Adrenal gland (tissue), 12 donors: ENCODE results near the gene RBM33. TPM values are rescaled to one million over a fixed set of nuclear protein-coding genes. Genes with fewer than 3 reads are reported as not detected.

Experiments used
- DNase-seq, 7 donors: peaks; one replicate each; pipeline ENCODE4 v3.0.0-alpha.2; 2019 to 2020
- H3K27ac ChIP-seq, 5 donors: fragments of 200-600 bp; sonication (generic) in 4 of 5; 1 replicate in 3 of 5; 2 replicates in 2 of 5; pipeline versions ENCODE4 v1.5.1 to v1.8.0; 2016 to 2020; ENCODE audit warnings: mild to moderate bottlenecking in 1 of 5
- H3K27me3 ChIP-seq: fragments of 200-600 bp; 2 replicates; pipeline ENCODE4 v1.8.0; 2021
- H3K36me3 ChIP-seq, 2 donors: fragments of 200-600 bp; replicated peaks in 1 of 2; 1 replicate in 1 of 2; 2 replicates in 1 of 2; pipeline versions ENCODE4 v1.5.1 to v1.8.0; 2018 to 2022
- H3K4me1 ChIP-seq, 2 donors: fragments of 200-600 bp; replicated peaks in 1 of 2; 1 replicate in 1 of 2; 2 replicates in 1 of 2; pipeline versions ENCODE4 v1.5.1 to v1.8.0; 2018 to 2021
- H3K4me3 ChIP-seq, 4 donors: fragments of 200-600 bp; sonication (generic) in 3 of 4; one replicate each; pipeline ENCODE4 v1.5.1; 2016 to 2018
- H3K9me3 ChIP-seq, 3 donors: fragments of 200-600 bp; sonication (generic) in 1 of 3; replicated peaks in 1 of 3; 1 replicate in 2 of 3; 2 replicates in 1 of 3; pipeline versions ENCODE4 v1.5.1 to v1.8.0; 2016 to 2021
- CTCF ChIP-seq, 6 experiments: fragments of 450-650 bp in 4 of 6; fragments of 200-600 bp in 2 of 6; sonication (generic) in 1 of 6; IDR thresholded peaks; 1 replicate in 5 of 6; 2 replicates in 1 of 6; pipeline versions ENCODE4 v1.5.1 to v1.8.0; 2016 to 2021; ENCODE audit warnings: antibody characterized with exemption in 6 of 6, mild to moderate bottlenecking in 2 of 6, moderate library complexity in 1 of 6
- POLR2A ChIP-seq, 2 donors: fragments of 450-650 bp; IDR thresholded peaks; one replicate each; pipeline ENCODE4 v1.6.1; 2017; ENCODE audit warnings: antibody characterized with exemption in 2 of 2, mild to moderate bottlenecking in 2 of 2, moderate library complexity in 1 of 2
- WGBS, 4 donors: extraction: QIAGEN DNeasy Blood & Tissue Kit in 2 of 4; methylation state at CpG; one replicate each; pipeline versions ENCODE4 v1.1.5 to v1.1.7; 2013 to 2017; 5-methylcytosine and 5-hydroxymethylcytosine counted together
- intact Hi-C, 2 donors: fragments of 100-400 bp; cut with DNase I; formaldehyde crosslinking; loops; one replicate each; pipeline versions ENCODE4 v1.14.1 to v1.15.0; 2022 to 2023
- polyA plus RNA-seq, 3 donors: library from polyadenylated mRNA; stranded (reverse); fragments of 200-250 nt in 2 of 3; fragments of 350-450 nt in 1 of 3; fragmentation: Illumina TruSeq in 1 of 3; extraction: RNeasy Lipid Tissue Mini Kit (QIAGEN cat#74804) in 1 of 3; gene quantifications; one replicate each; pipeline ENCODE4 v1.2.3, GENCODE V29; 2013 to 2014
- total RNA-seq, 9 donors: library from RNA; depleted of rRNA in 4 of 9; stranded (reverse); fragments of >200 nt in 4 of 9; fragments of 120-200 nt in 1 of 9; fragmentation: NEBNext Ultra II Directional in 1 of 9; extraction: Animal tissue kit (Norgen Biotek cat#: 25700) in 1 of 9; gene quantifications; one replicate each; pipeline versions ENCODE4 v1.1.0 to v1.2.4, GENCODE V29; 2013 to 2023
- donor health status: healthy with polysubstance abuse.
- donor health status: Bipolar disorder and iron deficiency.
- donor health status: DM: yes; HTN: yes; CAD: no.
- donor health status: DM: no; HTN: no; CAD: no.
- donor health status: DM: no; HTN: no; CAD: no.
- donor health status: DM: yes; HTN: yes; CAD: no.

The RBM33 gene
- total and polyA plus RNA-seq, 12 donors = 10.3 to 57.1 (median 36.9) TPM

GRCh38 chr7:155598810-155599210 lies 45.7 kb upstream of the RBM33 start:
- no peaks in the 10 kb centered on the region for H3K36me3 ChIP-seq
- no peak overlapping the region for H3K4me3 ChIP-seq
- 8 to 11% (median 9%) methylated on average over 12 of the region's 12 CpGs for WGBS, 4 donors
- H3K27me3 ChIP-seq = peaks cover 35% of the 10 kb centered on the region
- no peaks in the 10 kb centered on the region for H3K9me3 ChIP-seq
- no peak overlapping the region for H3K27ac ChIP-seq
- peak; percentile 65 to 93 (median 83) for DNase-seq
- TF ChIP-seq CTCF (IDR thresholded peaks at IDR 0.05) (peak; percentile 88 to 98 (median 92)), POLR2A (IDR thresholded peaks at IDR 0.05) (no peak)
- H3K4me1 ChIP-seq = peaks cover 0 to 5% of the 10 kb centered on the region in 2 donors
- intact Hi-C loops = loop anchor here in 1 of 2 donors (5.0 kb wide), 1 partner anchor 133 kb away; no protein-coding TSS in a partner anchor

GRCh38 chr7:155602156-155602555 lies 42.3 kb upstream of the RBM33 start:
- TF ChIP-seq POLR2A (IDR thresholded peaks at IDR 0.05) = no peak
- no peak for TF ChIP-seq CTCF (IDR thresholded peaks at IDR 0.05)
- intact Hi-C loops = loop anchor here (5.0 kb wide), 2 partner anchors 140 to 165 kb away; no protein-coding TSS in a partner anchor
- 82 to 89% (median 86%) methylated on average over 23 to 24 of the region's 24 CpGs for WGBS, 4 donors
- no peaks in the 10 kb centered on the region for H3K9me3 ChIP-seq
- no peak overlapping the region for H3K4me3 ChIP-seq
- no peak overlapping the region for H3K27ac ChIP-seq
- DNase-seq = peak in 1 of 7 donors; percentile 14
- H3K27me3 ChIP-seq = peaks cover 35% of the 10 kb centered on the region
- peaks cover 0 to 5% of the 10 kb centered on the region in 2 donors for H3K4me1 ChIP-seq
- no peaks in the 10 kb centered on the region for H3K36me3 ChIP-seq

DNA sequence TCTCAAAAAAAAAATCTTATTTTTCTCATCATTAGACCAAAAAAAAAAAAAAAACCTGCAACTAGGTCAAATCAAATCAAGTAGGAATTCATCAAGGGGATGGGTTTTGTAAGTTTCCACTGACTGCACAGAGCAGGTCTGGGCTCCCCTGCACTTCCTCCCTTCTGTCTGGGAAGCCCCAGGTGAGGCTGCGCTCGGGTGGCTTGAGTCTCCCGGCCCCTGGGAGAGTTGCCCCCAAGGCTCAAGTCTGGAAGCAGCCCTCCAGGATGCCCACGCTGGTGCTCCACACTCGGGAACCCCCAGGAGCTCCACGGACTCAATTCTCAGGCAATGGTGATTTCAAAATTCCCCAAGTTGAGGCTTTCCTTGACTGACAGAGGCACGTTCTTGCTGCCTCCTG lies 41.7 kb upstream of the RBM33 start:
- TF ChIP-seq POLR2A (IDR thresholded peaks at IDR 0.05) (no peak), CTCF (IDR thresholded peaks at IDR 0.05) (no peak)
- DNase-seq = no peak
- Histone ChIP-seq H3K27me3 (peaks cover 35% of the 10 kb centered on the region), H3K4me1 (peaks cover 0 to 5% of the 10 kb centered on the region in 2 donors), H3K4me3 (no peak overlapping the region), H3K36me3 (no peaks in the 10 kb centered on the region), H3K27ac (no peak overlapping the region), H3K9me3 (no peaks in the 10 kb centered on the region)
- WGBS, 4 donors = 63 to 73% (median 68%) methylated on average over 6 to 7 of the region's 7 CpGs
- intact Hi-C loops = loop anchor here (5.0 kb wide), 2 partner anchors 140 to 165 kb away; no protein-coding TSS in a partner anchor

- Histone ChIP-seq H3K4me3 (no peak overlapping the region), H3K4me1 (peaks cover 0 to 5% of the 10 kb centered on the region in 2 donors), H3K27me3 (peaks cover 35% of the 10 kb centered on the region), H3K9me3 (no peaks in the 10 kb centered on the region), H3K27ac (no peak overlapping the region), H3K36me3 (no peaks in the 10 kb centered on the region)
- TF ChIP-seq POLR2A (IDR thresholded peaks at IDR 0.05) (no peak), CTCF (IDR thresholded peaks at IDR 0.05) (no peak)
- DNase-seq = no peak
- intact Hi-C loops = loop anchor here (5.0 kb wide), 2 partner anchors 139 to 164 kb away; no protein-coding TSS in a partner anchor
- WGBS, 4 donors = 51 to 68% (median 57%) methylated on average over 19 of the region's 19 CpGs
These were observed 41.1 kb upstream of the RBM33 start for GRCh38 chr7:155603205-155603857.
